A172 (cell line): ENCODE results near the gene TBCD. TPM values are rescaled to one million over a fixed set of nuclear protein-coding genes. Genes with fewer than 3 reads are reported as not detected.

Source experiments
- DNase-seq: peaks from one replicate; pipeline ENCODE4 v3.0.0-alpha.2; 2015; ENCODE audit warnings: low spot score
- total RNA-seq: library from RNA; depleted of rRNA; stranded (reverse); fragments of >200 nt; shearing (Covaris generic); gene quantifications from 2 replicates; pipeline ENCODE4 v1.2.3, GENCODE V29; 2014

Gene TBCD
- total RNA-seq, 1 experiment from 2014 or later, result 38.7 TPM

DNA sequence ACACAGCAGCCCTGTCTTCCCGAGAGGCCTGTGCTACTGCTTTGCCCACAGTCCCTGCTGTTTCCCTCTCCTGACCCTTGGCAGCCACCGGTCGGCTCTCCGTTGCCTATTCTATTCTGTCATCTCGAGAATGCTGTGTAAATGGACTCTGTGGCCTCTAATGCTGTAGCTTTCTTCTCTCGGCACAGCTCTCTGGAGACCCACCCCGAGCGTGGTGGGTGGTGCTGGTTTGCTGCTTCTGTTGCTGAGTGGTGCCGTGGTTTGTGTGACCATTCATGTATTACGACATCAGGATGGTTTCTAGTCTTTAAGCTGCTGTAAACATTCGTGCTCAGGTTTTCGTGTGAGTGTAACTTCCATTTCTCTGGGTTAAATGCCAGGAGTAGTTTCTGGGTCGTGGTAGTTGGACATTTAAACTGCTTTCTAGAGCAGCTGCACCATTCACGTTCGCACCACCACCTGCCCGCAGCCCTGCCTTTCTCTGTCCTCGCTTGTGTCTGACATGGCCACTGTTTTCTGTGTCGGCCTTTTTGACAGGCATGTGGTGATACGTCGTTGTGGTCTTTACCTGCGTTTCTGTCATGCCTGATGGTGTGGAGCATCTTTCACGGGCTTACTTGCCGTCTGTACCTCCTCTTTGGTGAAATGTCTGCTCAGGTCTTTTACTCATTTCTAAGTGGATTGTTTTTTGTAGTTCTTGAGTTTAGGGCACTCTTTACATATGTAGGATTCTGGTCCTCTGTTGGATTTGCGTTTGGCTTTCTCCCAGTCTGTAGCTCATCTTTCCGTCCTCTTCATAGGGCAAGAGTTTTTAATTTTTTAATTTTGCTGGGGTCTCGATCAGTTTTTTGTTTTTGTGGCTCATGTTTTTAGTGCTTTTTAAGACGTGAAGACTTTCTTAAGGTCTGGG lies 135.6 kb downstream of the TBCD start:
- DNase-seq, result no peak

DNA sequence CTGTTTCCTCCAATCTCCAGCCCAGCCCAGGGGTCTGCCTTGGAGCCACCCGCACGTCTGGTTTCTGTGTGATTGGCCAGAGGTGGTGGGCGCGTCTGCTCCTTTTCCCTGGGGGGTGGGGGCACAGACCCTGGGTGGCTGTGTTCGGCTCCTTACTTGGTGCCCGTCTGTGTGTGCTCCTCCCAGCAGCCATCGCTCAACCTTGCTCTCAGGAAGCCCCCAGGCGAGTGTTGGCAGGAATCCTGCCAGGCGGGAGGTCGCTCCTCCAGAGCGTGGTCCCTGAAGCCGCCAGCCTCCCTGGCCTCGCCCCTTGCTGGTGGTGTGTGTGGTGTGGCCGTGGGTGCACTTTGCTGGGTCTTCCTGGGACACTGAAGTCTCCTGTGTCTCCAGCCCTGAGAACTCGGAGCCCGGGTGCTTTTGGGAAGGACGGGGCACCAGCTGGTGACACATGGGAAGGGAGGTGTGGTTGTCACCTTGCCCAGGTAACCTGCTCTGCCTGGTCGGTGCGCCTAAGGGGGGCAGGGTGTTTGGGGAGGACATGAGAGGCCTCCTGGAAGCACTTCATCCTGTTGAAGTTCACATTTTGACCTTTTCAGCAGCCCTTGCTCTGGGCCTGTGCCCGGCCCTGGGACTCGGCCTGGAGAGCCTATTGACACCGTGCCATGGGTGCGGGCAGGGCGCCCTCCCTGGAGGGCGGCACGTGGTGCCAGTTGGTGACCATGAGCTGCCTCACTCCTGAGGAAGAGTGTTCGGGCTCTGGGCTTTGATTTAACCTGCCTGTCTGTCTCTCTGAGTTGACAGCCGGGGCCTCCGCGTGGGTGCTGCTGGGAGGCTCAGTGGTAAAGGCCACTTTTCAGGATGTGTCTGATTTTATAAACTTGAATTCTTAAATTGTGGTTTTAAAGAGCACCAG lies 137.0 kb downstream of the TBCD start:
- DNase-seq, result no peak

DNA sequence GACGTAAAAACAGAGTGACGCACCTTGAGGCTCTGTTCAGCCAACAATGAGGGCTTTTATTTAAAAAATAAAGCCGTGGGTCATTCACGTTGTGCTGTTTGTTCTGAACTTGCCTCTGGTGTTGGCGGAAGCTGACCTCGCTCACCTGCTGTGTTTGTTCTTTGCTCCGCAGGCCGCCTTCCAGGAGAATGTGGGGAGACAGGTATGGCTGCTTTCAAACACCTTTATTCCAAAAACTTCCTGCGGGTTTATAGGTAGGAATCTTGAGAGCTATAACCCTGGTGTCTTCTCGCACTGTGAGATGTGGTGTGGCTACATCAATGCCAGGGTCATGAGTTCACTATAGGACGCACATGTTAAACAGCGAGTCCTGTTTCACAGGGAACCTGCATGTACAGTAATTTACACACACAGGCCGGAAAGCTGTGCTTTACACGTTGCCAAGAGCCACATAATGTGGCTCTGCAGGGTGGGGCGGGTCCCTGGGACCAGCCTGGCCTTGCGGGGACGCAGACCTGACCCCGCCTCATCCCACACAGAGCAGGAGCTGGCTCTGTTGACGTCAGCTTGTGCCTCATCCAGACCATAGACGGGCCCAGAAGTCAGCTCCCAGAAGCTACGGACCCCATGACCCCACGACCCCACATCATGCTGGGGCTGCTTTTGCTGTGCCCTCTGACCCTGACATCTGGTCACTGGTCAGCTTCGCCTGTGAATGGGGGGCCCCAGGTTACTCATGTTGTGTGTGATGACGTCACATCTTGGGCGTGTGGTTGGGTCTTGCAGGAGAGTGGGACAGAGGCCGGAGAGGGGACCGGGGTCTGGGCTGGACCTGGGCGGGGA lies 137.9 kb downstream of the TBCD start:
- no peak for DNase-seq

DNA sequence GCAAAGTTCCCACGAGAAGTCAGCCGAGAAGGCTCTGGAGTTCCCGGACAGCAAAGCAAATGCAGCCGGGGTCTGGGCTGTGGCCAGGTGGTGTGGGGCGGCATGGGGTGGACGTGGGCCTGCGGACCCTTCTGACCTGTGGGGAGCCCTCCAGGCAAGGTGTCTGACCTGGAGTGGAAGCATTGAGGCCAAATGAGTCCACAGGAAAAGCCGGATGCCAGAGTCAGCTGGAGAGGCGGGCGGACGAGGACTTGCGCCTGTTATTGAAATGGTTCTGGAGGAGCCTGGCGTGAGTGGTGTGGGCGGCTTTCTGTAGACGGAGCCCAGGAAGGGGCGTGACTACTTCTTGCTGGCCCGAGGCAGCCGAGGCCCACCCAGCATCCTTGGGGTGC lies 138.5 kb downstream of the TBCD start:
- no peak for DNase-seq

DNA sequence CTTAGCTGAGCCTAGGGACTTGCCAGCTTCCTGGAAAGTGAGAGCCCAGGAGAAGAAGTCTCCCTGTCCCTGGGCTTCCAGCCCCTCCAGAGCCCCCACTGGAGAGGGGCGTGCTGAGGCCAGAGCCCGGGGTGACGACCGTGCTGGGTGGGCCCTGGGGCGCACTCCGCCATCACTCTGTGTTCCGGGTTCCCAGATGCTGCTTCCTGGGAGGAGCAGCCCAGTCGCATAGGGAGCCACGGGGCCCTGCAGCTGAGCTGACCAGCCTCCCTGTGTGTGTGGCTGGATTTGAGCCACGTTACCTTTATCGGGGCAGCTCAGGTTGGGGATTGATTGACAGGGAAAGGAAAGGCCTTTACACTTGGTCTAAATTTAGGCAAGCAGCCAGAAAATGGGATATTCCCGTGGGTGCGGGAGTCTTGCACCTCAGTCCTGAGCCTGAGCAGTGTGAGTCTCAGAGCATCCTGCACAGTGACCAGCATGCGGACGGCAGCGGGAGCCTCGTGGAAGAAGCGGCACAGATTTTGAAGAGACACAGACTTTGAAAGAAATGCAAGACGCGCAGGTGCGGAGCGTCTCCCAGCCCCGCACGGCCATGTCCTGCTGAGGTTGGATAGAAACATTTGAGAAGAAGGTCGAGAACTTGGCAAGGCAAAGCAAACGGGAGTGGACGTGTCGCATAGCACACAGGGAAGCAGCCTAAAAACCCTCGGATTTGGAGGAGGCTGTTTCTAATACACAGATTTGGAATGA lies 139.2 kb downstream of the TBCD start:
- no peak for DNase-seq

DNA sequence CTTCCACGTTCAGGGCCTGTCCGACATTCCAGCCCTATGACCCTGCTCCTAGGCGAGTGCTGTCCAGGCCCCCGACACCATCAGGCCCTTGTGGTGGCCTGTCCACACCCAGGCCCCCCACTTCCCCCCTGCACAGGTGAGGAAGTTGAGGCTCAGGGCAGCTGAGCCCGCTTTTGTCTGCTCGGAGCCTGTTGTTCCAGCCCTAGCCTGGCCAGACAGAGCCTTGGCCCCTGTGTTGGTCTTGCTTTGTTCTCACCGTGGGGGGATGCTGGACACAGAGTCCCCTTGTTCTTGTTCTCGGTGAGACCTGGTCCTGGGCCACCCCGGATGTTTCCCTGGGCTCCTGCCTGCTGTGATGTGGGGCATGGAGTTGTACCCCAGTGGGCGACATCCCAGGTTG lies 140.0 kb downstream of the TBCD start:
- no peak for DNase-seq

DNA sequence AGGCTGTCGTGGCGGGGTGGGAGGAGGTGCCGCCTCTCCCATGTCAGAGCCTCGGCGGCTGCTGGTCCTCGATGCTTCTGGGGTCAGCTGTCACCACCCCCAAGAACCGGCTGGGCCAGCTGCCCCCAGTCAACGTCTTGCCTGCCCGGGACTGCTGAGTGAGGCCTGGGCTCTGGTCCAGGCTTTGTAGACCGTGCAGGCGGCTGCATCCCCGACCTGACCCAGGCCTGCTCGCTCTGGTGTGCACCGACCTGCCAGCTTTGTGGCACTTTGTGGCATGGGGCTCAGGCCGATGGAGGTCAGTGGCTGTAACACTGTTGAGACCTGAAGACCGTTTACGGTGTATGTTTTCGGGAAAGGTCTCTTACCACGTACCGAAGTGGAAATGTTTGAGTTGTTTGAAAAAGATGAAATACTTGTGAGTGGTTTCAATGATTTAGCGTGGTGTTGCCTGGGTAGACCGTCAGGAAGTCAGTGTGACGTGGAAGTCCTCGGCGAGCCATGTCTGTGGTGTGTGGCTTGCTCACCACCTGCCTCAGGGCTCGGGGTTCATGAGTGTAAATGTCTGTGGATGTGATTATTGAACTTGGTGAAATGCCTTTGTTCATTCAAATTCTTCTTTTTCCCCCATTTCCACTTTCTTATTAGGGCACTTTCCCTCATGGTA lies 141.2 kb downstream of the TBCD start:
- no peak for DNase-seq

DNA sequence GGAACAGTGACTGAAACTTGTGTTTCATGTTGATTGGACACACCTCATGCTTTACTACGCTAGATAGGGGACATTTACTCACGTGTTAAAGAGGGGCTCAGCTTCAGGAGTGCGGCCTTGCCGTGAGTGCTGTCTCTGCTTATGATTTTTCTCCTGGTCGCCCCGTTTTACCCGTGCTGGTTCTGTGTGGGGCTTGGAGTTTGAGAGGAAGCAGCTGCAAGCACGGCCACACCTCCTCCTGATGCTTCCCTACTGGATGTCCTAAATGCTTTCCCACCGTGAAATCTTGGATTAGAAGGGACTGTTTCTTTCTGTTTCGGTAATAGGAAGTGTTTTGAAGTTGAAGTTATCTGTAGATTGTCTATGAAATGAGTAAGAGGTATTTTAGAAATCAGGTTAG lies 141.9 kb downstream of the TBCD start:
- DNase-seq, result no peak

DNA sequence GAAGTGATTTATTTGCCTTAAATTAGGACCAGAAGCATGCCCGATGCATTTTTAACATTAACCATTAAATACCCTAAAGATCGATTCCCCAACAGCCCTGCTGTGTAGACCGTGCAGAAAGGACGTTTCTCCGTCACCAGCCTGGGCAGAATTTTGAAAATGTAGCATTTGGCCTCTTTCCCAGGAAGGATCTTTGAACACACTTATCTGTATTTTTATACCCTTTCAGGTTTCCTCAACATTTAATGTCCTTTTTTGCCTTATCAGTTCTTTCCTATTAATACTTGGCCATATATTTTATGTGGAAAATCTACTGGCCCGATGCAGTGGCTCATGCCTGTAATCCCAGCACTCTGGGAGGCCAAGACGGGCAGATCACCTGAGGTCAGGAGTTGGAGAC lies 142.5 kb downstream of the TBCD start:
- DNase-seq, result no peak

DNA sequence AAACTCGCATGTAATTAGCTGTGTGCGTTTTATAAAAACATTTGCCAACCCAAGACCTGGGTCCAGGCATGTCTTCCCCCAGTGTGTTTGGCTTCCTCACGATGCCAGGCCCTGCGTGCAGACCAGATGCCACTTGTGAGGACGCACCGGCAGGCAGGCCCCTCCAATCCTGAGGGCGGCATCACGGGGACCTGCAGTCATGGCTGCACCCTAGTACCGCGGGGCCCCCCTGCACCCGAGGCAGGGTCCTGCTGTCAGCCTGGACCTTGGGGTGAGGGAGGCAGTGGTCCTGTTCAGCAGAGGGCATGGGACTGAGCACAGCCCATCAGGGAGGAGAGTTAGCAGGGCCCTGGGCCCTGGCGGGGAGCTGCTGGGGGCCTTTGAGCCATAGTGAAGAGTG lies 143.2 kb downstream of the TBCD start:
- DNase-seq, result no peak

DNA sequence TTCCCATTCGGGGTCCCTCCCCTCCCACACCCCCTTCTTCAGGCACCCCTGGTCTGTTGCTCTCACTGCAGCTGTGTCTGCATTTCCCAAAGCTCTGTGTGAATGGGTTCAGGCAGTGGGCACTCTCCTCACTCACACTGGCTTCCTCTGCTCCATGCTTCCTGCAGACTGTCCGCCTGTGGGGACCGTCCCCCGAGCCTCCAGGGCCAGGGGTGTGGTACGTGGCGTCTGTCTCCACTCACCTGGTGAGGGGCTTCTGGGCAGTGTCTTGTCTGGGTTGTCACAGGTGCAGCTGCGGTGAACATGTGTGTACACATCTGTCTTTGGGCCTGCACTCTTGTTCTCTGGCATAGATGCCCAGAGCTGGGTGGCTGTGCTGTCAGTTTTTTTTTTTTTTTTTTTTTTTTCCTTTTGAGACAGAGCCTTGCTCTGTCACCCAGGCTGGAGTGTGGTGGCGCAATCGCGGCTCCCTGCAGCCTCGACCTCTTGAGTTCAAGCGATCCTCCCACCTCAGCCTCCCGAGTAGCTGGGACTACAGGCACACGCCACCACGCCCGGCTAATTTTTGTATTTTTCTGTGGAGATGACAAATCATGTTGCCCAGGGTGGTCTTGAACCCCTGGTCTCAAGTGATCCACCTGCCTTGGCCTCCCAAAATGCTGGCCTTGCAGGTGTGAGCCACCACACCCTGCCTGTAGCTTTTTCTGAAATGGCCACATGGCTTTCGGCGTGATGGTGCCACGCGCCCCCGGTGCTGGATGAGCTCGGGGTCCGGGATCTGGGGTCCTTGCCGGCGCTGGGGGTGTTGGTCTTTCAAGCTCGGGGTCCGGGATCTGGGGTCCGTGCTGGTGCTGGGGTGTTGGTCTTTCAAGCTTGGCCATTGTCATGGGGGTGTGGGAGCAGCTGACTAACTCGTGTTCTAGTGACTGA lies 144.5 kb downstream of the TBCD start:
- no peak for DNase-seq

DNA sequence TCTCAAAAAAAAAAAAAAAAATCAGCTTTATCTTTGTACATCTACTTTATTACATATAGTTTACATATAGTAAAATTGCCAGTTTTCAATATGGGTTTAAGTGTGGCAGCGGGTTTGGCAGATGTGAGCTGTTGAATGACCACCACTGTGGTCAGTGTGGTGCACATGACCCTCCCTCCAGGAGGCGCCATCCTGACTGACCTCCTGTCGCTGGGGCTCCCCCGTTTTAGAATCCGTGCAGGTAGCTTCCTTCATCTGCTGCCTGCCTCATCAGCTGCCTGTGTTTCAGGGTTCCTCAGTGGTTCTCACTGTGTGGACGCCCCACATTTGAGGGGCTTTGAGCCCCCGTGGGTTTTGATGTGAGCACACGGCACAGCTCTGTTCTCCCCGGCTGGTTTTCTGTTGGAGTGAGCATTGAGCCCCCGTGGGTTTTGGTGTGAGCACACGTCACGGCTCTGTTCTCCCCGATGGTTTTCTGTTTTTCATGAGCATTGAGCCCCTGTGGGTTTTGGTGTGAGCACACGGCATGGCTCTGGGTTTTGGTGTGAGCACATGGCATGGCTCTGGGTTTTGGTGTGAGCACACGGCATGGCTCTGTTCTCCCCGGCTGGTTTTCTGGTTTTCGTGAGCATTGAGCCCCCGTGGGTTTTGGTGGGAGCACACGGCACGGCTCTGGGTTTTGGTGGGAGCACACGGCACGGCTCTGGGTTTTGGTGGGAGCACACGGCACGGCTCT lies 145.8 kb downstream of the TBCD start:
- no peak for DNase-seq

DNA sequence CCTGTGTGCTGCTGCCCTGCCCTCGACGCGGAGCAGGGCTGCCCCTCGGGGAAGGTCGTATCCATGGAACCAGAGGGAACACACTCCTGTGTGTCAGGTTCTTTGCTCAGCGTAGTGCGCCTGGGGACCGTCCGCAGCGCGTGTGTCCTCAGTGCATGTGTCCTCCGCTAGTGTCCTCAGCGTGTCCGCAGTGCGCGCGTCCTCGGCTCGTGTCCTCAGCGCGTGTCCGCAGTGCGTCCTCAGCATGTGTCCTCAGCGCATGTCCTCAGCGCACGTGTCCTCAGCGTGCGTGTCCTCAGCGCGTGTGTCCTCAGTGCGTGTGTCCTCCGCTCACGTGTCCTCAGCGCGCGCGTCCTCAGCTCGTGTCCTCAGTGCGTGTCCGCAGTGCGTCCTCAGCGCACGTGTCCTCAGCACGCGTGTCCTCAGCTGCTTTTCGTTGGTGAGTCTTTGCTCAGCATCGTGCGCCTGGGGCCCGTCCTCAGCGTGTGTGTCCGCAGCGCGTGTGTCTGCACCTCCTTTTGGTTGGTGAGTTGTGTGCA lies 147.2 kb downstream of the TBCD start:
- no peak for DNase-seq

DNA sequence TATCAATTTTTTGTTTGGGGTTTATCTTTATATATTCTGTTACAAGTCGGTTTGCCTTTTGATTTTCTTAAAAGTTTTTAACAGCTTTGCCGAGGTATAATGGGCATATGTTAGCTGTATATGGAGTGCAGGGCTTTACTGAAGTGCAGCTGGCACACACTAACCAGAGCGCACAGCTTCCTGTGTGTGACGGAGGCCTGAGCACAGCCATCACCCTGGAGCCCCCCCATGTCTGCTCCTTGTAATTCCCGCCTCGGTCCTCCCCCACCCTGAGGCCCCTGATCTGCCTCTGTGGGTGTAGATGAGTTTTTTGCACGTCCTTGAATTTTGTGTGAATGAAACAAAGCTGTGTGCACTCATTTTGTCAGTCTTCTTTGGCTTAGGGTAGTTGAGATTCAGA lies 148.1 kb downstream of the TBCD start:
- DNase-seq, result no peak

DNA sequence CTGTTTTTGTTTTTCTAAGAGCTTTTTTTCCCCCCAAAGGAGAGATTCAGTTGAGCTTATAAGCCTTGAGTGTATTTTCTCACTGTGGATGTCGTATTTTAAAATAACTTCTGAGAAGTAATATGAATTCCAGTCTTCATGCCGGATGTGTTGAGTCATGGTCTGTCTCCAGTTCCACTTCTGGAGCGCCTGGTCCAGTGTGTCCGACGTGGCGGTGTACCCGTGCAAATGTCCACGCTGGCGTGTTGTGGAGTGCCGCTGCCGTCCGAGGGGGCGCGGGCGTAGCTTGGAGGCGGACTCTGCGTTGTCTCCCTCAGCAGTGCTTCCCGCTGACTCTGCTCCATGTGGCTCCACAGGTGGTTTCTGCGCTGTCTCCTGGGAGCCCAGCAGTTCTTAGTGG lies 148.9 kb downstream of the TBCD start:
- DNase-seq, result no peak

DNA sequence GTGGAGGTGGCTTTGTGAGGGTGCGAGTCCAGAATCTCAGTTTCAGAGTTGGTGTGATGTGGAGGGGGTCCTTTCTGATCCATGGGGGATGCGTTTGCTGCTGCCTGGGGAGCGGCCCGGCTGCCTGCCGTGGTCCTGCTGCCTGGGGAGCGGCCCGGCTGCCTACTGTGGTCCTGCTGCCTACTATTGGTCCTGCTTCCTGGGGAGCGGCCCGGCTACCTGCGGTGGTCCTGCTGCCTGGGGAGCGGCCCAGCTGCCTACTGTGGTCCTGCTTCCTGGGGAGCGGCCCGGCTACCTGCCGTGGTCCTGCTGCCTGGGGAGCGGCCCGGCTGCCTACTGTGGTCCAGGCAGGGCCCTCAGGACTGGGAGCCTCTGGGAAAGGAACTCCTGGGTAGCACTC lies 149.5 kb downstream of the TBCD start:
- no peak for DNase-seq

DNA sequence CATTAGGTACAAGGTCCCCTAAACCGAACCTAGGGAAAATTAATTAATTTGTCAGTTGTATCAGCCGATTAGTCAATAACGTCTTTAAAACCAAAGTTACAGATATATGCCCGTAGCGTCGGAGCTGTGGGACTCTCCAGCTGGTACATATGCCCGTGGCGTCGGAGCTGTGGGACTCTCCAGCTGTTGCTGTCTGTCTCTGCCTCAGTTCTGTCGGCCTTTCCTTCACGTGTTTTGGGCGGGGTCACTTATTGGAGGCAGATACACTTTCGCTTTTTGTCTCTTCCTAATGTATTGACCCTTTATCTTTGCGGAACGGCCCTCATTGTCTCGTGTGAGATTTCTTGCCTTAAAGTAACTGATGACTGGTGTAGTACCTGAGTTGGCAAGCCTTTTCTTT lies 150.0 kb downstream of the TBCD start:
- no peak for DNase-seq
